Daoy (cell line): ENCODE measurements around the gene CKAP5. TPM values are rescaled to one million over a fixed set of nuclear protein-coding genes. Genes with fewer than 3 reads are reported as not detected.

ENCODE experiments used
- DNase-seq: peaks from one replicate; pipeline ENCODE4 v3.0.0-alpha.2; 2015; ENCODE audit warnings: low read depth
- total RNA-seq: library from RNA; depleted of rRNA; stranded (reverse); fragments of >200 nt; shearing (Covaris generic); gene quantifications from 2 replicates; pipeline ENCODE4 v1.2.3, GENCODE V29; 2014

CKAP5 gene
- total RNA-seq, 1 experiment from 2014 or later: 96.6 TPM

- no peak for DNase-seq
These were observed 79.4 kb downstream of the CKAP5 start for GRCh38 chr11:46766656-46767055.

DNA sequence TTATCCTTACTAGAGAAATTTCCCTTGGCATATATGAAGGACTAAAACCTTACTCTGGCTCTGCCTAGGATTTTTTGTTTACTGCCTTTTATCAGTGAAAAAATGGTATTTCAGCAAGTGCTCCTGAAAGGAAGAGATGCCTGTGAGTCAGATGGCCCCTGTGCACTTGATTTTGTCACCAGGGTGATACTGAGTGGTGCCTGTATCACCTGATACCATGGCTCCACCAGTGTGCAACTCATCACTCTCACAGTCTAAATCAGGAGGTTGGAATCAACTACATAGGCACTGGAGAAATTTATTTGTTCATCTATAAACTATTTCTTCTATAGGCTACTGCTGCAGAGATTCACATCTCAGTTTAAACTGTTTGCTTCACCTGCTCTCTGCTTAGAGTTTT is 83.8 kb downstream of the CKAP5 start:
- no peak for DNase-seq

DNA sequence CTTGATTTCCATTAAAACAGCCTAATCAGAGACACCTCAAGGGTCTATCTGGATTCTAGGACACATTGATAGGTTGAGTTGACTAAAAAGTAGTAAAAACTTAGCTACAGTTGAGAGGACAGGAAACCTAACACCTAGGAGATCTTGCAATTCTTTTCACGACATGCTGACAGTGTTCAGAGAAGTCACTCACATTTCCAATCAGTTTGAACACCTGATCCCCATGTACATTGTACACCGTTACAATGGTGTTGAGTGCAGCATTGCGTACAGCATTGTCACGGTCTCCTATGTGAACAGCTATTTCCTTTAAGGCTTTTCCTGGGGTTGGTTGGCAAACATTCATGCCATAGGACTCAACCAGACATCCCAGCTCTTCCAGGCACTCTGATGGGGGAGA is 84.3 kb downstream of the CKAP5 start:
- DNase-seq: no peak

GRCh38 chr11:46760429-46761128 is 85.5 kb downstream of the CKAP5 start:
- DNase-seq: no peak

GRCh38 chr11:46759196-46759595 is 86.9 kb downstream of the CKAP5 start:
- DNase-seq: no peak

GRCh38 chr11:46755962-46756361 is 90.1 kb downstream of the CKAP5 start:
- DNase-seq: no peak

GRCh38 chr11:46747150-46747549 is 98.9 kb downstream of the CKAP5 start:
- DNase-seq: no peak

DNA sequence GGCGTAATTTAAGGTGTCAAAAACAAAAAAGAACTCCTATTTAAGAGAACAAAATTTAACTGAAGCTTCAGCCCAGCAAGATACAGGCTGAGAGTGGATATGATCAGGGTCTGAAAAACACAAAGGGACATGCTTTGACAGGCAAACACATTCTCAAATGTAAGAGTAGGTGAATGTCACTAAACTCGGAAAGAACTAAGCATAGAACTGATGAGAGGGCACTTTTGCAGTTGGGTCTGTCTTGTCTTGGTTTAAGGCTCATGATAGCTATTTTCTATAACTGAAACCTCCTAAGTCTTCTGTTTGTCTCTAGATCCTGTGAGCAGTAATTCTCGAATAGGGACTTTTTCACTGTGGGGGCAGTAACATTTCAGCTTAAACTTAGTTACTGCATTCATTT is 100.1 kb downstream of the CKAP5 start:
- DNase-seq: no peak

GRCh38 chr11:46745328-46745727 is 100.8 kb downstream of the CKAP5 start:
- DNase-seq: no peak

- DNase-seq: no peak
These were observed 102.3 kb downstream of the CKAP5 start for GRCh38 chr11:46743693-46744339.

- no peak for DNase-seq
These were observed 103.0 kb downstream of the CKAP5 start for GRCh38 chr11:46743043-46743442.

DNA sequence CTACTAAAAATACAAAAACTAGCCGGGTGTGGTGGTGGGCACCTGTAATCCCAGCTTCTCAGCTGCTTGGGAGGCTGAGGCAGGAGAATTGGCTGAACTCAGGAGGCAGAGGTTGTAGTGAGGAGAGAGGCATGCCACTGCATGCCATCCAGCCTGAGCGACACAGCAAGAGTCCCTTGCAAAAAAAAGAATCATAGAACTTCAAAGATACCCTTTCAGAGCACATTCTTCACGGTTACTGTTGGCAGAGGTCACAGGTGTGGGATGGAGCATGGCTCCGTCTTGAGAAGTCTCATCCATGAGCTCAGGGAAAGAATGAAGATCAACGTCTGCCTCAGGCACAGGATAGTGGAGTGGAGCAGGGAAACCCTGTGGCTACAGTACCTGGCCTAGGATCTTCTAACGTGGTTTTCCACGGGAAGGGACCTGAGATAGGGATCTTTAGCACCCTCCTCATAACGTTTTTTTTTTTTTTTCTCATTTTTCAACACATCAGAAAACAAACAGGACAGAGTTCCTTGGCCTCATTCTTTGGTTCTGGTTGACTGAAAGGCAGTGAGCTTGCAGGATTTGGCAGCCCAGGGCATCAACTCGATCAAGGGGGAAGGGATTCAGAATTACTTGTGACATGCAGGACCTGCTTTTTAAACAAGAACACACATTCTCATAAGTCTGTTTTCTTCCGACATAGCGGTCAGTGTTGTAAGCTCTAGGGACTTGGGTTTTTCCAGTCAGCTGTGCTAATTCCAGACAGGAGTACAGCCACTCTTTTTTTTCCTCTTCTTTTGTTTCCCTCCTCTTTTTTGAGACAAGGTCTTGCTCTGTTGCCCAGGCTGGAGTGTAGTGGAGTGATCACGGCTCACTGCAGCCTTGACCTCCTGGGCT is 104.2 kb downstream of the CKAP5 start:
- no peak for DNase-seq

GRCh38 chr11:46738887-46739286 is 107.2 kb downstream of the CKAP5 start:
- DNase-seq: no peak

DNA sequence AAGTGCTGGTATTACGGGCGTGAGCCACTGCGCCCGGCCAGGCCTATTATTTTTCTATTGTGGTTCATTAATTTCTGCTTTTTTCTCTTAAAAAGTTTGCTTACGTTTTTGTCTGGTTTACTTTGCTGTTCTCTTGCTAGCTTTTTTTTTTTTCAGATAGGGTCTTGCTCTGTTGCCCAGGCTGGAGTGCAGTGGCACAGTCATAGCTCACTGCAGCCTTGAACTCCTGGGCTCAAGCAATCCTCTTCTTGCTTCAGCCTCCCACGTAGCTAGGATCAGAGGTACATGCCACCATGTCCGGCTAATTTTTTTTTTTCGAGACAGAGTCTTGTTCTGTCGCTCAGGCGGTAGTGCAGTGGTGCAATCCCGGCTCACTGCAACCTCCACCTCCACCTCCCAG is 108.4 kb downstream of the CKAP5 start:
- no peak for DNase-seq

DNA sequence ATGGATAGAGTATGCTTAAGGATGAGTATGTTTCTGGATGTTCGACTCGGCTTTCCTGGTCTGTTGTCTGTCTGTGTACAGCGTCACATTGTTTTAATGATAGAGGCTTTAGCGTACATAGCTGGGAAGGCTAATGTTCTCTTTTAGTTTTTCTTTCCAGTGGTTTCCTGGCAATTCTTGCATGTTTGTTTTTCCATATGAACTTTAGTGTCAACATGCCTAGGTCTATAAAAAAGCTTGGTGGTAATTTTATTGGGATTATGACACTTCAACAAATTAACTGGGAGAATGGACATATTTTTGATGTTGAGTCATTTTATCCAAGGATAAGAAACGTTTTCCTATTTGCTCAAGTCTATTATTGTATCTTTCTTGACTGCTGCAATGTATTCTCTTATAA is 109.5 kb downstream of the CKAP5 start:
- DNase-seq: no peak

GRCh38 chr11:46736146-46736545 is 109.9 kb downstream of the CKAP5 start:
- DNase-seq: no peak

- DNase-seq: no peak
These were observed 112.8 kb downstream of the CKAP5 start for GRCh38 chr11:46733234-46733633.

- no peak for DNase-seq
These were observed 114.5 kb downstream of the CKAP5 start for GRCh38 chr11:46731545-46731944.

GRCh38 chr11:46729110-46730027 is 116.7 kb downstream of the CKAP5 start:
- DNase-seq: no peak

DNA sequence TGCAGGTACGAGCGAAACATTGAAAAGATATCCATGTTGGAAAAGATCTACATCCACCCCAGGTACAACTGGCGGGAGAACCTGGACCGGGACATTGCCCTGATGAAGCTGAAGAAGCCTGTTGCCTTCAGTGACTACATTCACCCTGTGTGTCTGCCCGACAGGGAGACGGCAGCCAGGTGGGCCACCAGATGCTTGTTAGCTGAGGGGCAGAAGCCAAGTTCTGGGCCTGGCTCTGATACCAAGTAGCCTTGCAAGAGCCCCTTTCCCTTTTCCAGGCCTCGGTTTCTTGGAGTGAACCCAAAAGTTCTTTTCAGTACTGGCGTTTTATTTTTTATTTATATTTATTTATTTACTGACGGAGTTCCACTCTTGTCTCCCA is 117.4 kb downstream of the CKAP5 start:
- DNase-seq: no peak

DNA sequence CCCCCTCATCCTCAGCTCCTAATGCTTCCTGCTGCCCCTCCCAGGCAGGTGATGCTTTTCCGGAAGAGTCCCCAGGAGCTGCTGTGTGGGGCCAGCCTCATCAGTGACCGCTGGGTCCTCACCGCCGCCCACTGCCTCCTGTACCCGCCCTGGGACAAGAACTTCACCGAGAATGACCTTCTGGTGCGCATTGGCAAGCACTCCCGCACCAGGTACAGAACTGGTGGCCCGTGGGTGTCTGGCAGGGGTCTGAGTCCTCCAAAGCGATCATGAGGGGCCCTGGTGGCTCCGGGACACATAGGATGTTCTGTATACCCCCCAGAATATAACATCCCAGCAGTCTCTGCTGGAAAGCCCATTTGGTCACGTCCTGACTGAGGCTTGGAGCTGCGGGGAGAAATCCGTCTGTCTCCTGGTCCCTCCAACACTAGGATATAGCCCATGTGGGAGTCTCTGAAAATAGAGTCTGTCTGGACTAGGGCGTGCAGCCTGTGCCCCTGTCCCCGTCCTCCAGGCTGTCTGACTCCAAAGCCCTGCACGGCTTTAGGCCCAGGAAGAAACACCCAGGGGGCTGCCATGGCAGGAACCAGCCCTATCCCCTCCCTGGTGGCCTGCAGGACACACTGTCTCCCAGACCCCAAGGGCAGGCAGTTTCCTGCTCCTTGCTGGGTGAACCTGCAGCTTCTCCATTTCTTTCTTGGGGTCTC is 118.0 kb downstream of the CKAP5 start:
- no peak for DNase-seq
